Glutamatergic neuron (in vitro differentiated cells): Measurements from ENCODE around the gene SLC24A3. TPM values are rescaled to one million over a fixed set of nuclear protein-coding genes. Genes with fewer than 3 reads are reported as not detected.

ENCODE experiments used
- DNase-seq: peaks from one replicate; pipeline ENCODE4 v3.0.0; 2022
- H3K27ac Mint-ChIP-seq: one replicate; pipeline ENCODE4 v1.8.0; 2020; ENCODE audit warnings: mild to moderate bottlenecking, mixed read lengths, inconsistent platforms; ENCODE audit not compliant: unreplicated experiment
- H3K27me3 Mint-ChIP-seq: one replicate; pipeline ENCODE4 v1.8.0; 2020; ENCODE audit warnings: mild to moderate bottlenecking, moderate library complexity, mixed read lengths, inconsistent platforms; ENCODE audit not compliant: unreplicated experiment
- H3K36me3 Mint-ChIP-seq: one replicate; pipeline ENCODE4 v1.8.0; 2020; ENCODE audit warnings: mild to moderate bottlenecking, mixed read lengths, inconsistent platforms; ENCODE audit not compliant: unreplicated experiment
- H3K4me1 Mint-ChIP-seq: one replicate; pipeline ENCODE4 v1.8.0; 2020; ENCODE audit warnings: mild to moderate bottlenecking, low read depth, mixed read lengths, inconsistent platforms; ENCODE audit not compliant: unreplicated experiment
- H3K4me3 Mint-ChIP-seq: one replicate; pipeline ENCODE4 v1.8.0; 2020; ENCODE audit warnings: mild to moderate bottlenecking, mixed read lengths, inconsistent platforms; ENCODE audit not compliant: unreplicated experiment
- H3K9me3 Mint-ChIP-seq: one replicate; pipeline ENCODE4 v1.8.0; 2020; ENCODE audit warnings: mild to moderate bottlenecking, moderate library complexity, mixed read lengths, inconsistent platforms; ENCODE audit not compliant: unreplicated experiment
- CTCF ChIP-seq: fragments of 200-600 bp; sonication (generic); IDR thresholded peaks from one replicate; pipeline ENCODE4 v1.5.0; 2021; ENCODE audit not compliant: partially characterized antibody, unreplicated experiment
- total RNA-seq: library from RNA; stranded (reverse); fragmentation: NEBNext Ultra II Directional; extraction: Animal tissue kit (Norgen Biotek cat#: 25700); gene quantifications from one replicate; pipeline ENCODE4 v1.2.1, GENCODE V29; 2021; ENCODE audit not compliant: unreplicated experiment

The SLC24A3 gene
- total RNA-seq, 1 donor from 2014 or later, result 9.7 TPM

DNA sequence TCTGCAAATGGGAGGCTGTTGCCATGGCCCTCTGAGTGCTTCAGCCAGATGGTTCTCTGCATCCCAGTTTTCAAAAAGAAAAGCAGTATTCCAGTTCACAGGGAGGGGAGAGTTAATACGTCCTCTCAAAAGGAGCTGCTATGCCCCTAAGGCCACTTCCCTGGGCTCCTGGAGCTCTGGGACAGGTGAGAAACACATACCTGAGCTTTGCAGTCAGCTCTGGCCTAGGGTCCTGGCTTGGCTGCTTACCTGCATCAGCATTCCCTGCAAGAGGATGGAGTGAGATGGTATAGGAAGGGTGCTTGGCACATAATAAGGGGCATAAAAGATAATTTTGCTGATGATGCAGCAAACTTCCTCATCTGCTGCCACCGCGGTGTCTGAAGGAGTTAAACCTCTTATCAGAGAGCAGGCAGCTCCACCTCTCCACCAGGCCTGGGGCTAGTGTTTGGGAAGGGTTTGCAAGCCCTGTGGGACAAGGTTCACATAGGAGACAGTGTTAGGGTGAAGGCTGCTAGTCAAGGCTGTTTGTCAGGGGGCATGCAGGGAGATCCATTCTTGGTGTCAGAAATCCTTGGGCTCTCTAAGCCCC is 62.7 kb downstream of the SLC24A3 start:
- no peak overlapping the region for H3K4me3 Mint-ChIP-seq
- no peak for TF ChIP-seq CTCF
- DNase-seq, result no peak
- peaks cover 5% of the 10 kb centered on the region for H3K27me3 Mint-ChIP-seq
- no peak overlapping the region for H3K27ac Mint-ChIP-seq
- no peaks in the 10 kb centered on the region for H3K4me1 Mint-ChIP-seq
- peaks cover 9% of the 10 kb centered on the region for H3K36me3 Mint-ChIP-seq
- H3K9me3 Mint-ChIP-seq, result peaks cover 4% of the 10 kb centered on the region

GRCh38 chr20:19275630-19276071 is 63.2 kb downstream of the SLC24A3 start:
- Mint-ChIP-seq H3K9me3 (peaks cover 4% of the 10 kb centered on the region), H3K4me1 (no peaks in the 10 kb centered on the region), H3K4me3 (no peak overlapping the region), H3K27ac (no peak overlapping the region), H3K27me3 (peaks cover 5% of the 10 kb centered on the region), H3K36me3 (peaks cover 10% of the 10 kb centered on the region)
- no peak for TF ChIP-seq CTCF
- no peak for DNase-seq

GRCh38 chr20:19277381-19277780 is 64.9 kb downstream of the SLC24A3 start:
- no peaks in the 10 kb centered on the region for H3K4me1 Mint-ChIP-seq
- TF ChIP-seq CTCF, result no peak
- peaks cover 10% of the 10 kb centered on the region for H3K36me3 Mint-ChIP-seq
- no peak overlapping the region for H3K27ac Mint-ChIP-seq
- DNase-seq, result no peak
- peaks cover 4% of the 10 kb centered on the region for H3K9me3 Mint-ChIP-seq
- no peak overlapping the region for H3K4me3 Mint-ChIP-seq
- H3K27me3 Mint-ChIP-seq, result peaks cover 5% of the 10 kb centered on the region

DNA sequence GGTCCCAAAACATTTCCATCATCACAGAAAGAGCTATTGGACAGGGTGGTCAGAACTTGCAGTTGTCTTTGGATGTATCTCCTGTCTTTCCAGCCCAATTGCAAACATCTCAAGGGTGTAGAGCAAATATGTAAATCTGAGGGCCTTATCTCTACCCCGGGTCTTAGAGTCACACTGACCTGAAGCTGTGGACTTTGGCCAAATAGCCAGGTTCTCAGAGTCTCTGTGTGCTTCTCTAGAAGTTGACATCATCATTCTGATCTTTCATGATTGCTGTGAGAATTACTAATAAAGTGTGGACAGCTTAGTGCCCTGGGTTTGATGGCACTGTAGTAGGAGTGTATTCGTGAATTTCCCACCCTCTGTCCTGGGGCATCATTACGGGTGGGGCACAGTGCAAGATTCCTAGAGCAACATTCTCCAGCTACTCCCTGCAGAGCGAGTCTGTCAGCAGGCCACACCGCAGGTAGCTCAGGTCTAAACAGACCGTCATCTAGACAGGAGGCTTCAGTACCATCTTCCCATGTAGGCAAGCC is 71.1 kb downstream of the SLC24A3 start:
- H3K4me1 Mint-ChIP-seq, result peaks cover 6% of the 10 kb centered on the region
- H3K4me3 Mint-ChIP-seq, result no peak overlapping the region
- peaks cover 14% of the 10 kb centered on the region for H3K36me3 Mint-ChIP-seq
- no peak for TF ChIP-seq CTCF
- peaks cover 4% of the 10 kb centered on the region for H3K27me3 Mint-ChIP-seq
- no peak for DNase-seq
- no peak overlapping the region for H3K27ac Mint-ChIP-seq
- H3K9me3 Mint-ChIP-seq, result peaks cover 3% of the 10 kb centered on the region

DNA sequence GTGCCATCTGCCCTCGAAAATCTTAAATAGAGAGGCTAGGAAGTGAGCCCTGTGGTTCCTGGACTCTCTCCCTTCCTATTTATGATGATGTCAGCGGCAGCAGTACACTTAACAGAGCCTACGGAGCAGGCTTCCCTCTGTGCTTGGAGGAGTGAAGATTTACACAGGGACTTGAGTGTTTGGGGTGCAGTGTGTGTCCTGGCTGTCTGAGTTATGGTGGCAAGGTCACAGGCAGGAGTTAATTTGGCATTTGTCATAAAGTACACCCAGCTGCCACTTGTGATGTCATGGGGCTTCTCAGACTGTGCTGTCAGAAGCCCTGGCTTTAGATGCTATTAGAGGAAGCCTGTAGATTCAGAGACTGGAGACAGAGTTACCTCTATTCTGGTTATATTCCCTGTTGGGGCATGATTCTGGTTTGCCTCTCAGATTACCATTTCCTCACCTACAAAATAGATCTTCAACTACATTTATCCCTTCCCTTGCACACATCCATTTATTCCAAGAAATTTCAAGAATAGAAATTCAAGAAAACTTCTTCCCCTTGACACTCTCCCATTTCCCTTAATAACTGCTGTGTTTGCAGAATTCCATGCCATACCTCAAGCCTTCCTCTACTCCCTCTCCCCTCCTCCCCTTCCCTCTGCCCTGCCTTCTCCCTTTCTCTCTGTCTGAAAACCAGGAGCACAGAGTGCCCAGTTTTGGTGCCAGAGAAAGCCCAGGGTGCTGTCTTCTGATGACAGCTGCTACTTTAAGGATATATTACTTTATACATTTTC is 72.1 kb downstream of the SLC24A3 start:
- Mint-ChIP-seq H3K27ac (no peak overlapping the region), H3K4me3 (no peak overlapping the region), H3K4me1 (peaks cover 6% of the 10 kb centered on the region), H3K27me3 (peaks cover 4% of the 10 kb centered on the region), H3K9me3 (peaks cover 2% of the 10 kb centered on the region), H3K36me3 (peaks cover 9% of the 10 kb centered on the region)
- DNase-seq, result no peak
- TF ChIP-seq CTCF, result no peak
